ENCODE results near the gene TMEM45B. TPM values are rescaled to one million over a fixed set of nuclear protein-coding genes. Genes with fewer than 3 reads are reported as not detected.
"Not testable (repeated sequence)": the region's sequence is repeated elsewhere in the genome, so short reads cannot be mapped to it uniquely, and the experiment has no call there.

TMEM45B gene
- total RNA-seq, 1 donor from 2014 or later: not detected

DNA sequence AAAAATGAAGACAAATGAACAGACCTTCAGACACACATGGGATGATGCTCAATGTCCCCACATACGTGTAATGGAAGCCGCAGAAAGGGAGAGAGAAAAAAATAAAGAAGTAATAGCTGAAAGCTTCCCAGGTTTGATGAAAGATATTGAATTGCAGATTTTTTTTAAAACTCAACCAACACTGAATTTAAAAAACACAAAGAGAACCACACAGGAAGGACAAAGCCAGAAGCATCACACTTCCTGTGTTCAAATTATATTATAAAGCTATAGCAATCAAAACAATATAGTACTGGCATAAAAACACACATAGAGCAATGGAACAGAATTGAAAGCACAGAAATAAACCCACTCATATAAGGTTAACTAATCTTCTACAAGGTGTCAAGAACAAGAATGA is 26.5 kb downstream of the TMEM45B start:
- no peaks in the 10 kb centered on the region for H3K27me3 Mint-ChIP-seq (ENCODE audit: unreplicated experiment)
- H3K36me3 Mint-ChIP-seq (ENCODE audit: low read depth, unreplicated experiment): no peaks in the 10 kb centered on the region
- DNase-seq (ENCODE audit: low spot score): no peak
- H3K4me3 Mint-ChIP-seq (ENCODE audit: unreplicated experiment): no peak overlapping the region
- peaks cover 5% of the 10 kb centered on the region for H3K4me1 Mint-ChIP-seq (ENCODE audit: unreplicated experiment)
- H3K27ac Mint-ChIP-seq (ENCODE audit: unreplicated experiment): no peak overlapping the region
- TF ChIP-seq, protein P1, sequence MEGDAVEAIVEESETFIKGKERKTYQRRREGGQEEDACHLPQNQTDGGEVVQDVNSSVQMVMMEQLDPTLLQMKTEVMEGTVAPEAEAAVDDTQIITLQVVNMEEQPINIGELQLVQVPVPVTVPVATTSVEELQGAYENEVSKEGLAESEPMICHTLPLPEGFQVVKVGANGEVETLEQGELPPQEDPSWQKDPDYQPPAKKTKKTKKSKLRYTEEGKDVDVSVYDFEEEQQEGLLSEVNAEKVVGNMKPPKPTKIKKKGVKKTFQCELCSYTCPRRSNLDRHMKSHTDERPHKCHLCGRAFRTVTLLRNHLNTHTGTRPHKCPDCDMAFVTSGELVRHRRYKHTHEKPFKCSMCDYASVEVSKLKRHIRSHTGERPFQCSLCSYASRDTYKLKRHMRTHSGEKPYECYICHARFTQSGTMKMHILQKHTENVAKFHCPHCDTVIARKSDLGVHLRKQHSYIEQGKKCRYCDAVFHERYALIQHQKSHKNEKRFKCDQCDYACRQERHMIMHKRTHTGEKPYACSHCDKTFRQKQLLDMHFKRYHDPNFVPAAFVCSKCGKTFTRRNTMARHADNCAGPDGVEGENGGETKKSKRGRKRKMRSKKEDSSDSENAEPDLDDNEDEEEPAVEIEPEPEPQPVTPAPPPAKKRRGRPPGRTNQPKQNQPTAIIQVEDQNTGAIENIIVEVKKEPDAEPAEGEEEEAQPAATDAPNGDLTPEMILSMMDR (IDR thresholded peaks at IDR 0.05; ENCODE audit: unreplicated experiment): no peak
- no peaks in the 10 kb centered on the region for H3K9me3 Mint-ChIP-seq (ENCODE audit: unreplicated experiment)

DNA sequence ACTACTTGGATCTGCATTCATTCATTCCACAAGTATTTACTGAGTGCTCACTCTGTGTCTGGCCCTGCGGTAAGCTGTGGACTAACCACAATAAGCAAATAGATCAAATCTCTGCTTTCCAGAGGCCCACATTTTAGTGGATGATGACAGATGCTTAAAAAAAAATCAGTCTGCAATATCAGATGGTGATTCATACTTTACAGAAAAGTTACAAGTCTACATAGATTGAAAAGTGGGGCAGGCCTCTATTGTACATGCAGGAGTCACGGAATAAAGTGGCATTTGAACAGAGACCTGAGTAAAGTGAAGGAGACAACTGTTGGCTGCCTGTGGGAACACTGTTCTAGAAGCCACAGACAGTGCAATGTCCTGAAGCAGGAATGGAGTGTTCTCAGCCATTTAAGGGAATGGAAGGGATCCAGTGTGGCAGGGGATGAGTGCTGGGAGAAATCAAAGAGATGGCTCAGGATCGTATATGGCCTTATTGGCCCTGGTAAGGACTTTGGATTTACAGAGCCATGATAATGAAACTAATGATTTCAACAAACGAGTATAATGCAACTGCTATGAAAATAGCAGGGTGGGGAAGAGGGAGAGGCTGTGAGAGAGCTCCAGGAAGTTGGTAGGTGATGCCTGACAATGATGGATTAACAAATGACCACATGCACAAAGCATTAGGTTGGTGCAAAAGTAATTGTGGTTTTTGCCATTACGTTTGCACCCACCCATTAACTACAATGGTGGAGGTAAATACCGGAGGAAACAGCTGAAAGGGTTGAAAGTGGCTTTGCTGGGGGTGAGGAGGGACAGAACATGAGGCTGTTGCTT is 31.1 kb downstream of the TMEM45B start:
- no peak for DNase-seq (ENCODE audit: low spot score)
- TF ChIP-seq, protein P1 (IDR thresholded peaks at IDR 0.05; ENCODE audit: unreplicated experiment): no peak
- no peaks in the 10 kb centered on the region for H3K36me3 Mint-ChIP-seq (ENCODE audit: low read depth, unreplicated experiment)
- no peaks in the 10 kb centered on the region for H3K27me3 Mint-ChIP-seq (ENCODE audit: unreplicated experiment)
- peaks cover 10% of the 10 kb centered on the region for H3K4me1 Mint-ChIP-seq (ENCODE audit: unreplicated experiment)
- no peaks in the 10 kb centered on the region for H3K9me3 Mint-ChIP-seq (ENCODE audit: unreplicated experiment)
- H3K4me3 Mint-ChIP-seq (ENCODE audit: unreplicated experiment): no peak overlapping the region
- H3K27ac Mint-ChIP-seq (ENCODE audit: unreplicated experiment): no peak overlapping the region

- not testable (repeated sequence) for H3K4me3 Mint-ChIP-seq (ENCODE audit: unreplicated experiment); H3K9me3 Mint-ChIP-seq (ENCODE audit: unreplicated experiment); H3K27me3 Mint-ChIP-seq (ENCODE audit: unreplicated experiment); H3K36me3 Mint-ChIP-seq (ENCODE audit: low read depth, unreplicated experiment); H3K27ac Mint-ChIP-seq (ENCODE audit: unreplicated experiment); DNase-seq (ENCODE audit: low spot score)
- peaks cover 11% of the 10 kb centered on the region for H3K4me1 Mint-ChIP-seq (ENCODE audit: unreplicated experiment)
Observed at GRCh38 chr11:129847361-129847760, 31.7 kb downstream of the TMEM45B start.

GRCh38 chr11:129849447-129850130 is 33.9 kb downstream of the TMEM45B start:
- TF ChIP-seq, protein P1 (IDR thresholded peaks at IDR 0.05; ENCODE audit: unreplicated experiment): no peak
- Mint-ChIP-seq H3K27ac (ENCODE audit: unreplicated experiment) (no peak overlapping the region), H3K4me3 (ENCODE audit: unreplicated experiment) (no peak overlapping the region), H3K27me3 (ENCODE audit: unreplicated experiment) (no peaks in the 10 kb centered on the region), H3K9me3 (ENCODE audit: unreplicated experiment) (no peaks in the 10 kb centered on the region), H3K4me1 (ENCODE audit: unreplicated experiment) (peaks cover 31% of the 10 kb centered on the region), H3K36me3 (ENCODE audit: low read depth, unreplicated experiment) (no peaks in the 10 kb centered on the region)
- no peak for DNase-seq (ENCODE audit: low spot score)

- Mint-ChIP-seq H3K36me3 (ENCODE audit: low read depth, unreplicated experiment) (no peaks in the 10 kb centered on the region), H3K4me1 (ENCODE audit: unreplicated experiment) (peaks cover 26% of the 10 kb centered on the region), H3K4me3 (ENCODE audit: unreplicated experiment) (no peak overlapping the region), H3K27me3 (ENCODE audit: unreplicated experiment) (peaks cover 4% of the 10 kb centered on the region), H3K9me3 (ENCODE audit: unreplicated experiment) (no peaks in the 10 kb centered on the region), H3K27ac (ENCODE audit: unreplicated experiment) (no peak overlapping the region)
- TF ChIP-seq, protein P1 (IDR thresholded peaks at IDR 0.05; ENCODE audit: unreplicated experiment): no peak
- no peak for DNase-seq (ENCODE audit: low spot score)
Observed at GRCh38 chr11:129852125-129852740, 36.6 kb downstream of the TMEM45B start.
